Suprapubic skin (tissue), 4 donors: ENCODE measurements around the gene TST. TPM values are rescaled to one million over a fixed set of nuclear protein-coding genes. Genes with fewer than 3 reads are reported as not detected.

Experiments used
- DNase-seq, 2 donors: peaks; one replicate each; pipeline ENCODE4 v3.0.0-alpha.2; 2019; ENCODE audit warnings: low spot score in 2 of 2
- H3K27ac ChIP-seq: fragments of 200-600 bp; sonication (generic); one replicate; pipeline ENCODE4 v1.5.1; 2019
- H3K27me3 ChIP-seq: fragments of 200-600 bp; sonication (generic); one replicate; pipeline ENCODE4 v1.5.1; 2019
- H3K36me3 ChIP-seq: fragments of 200-600 bp; sonication (generic); one replicate; pipeline ENCODE4 v1.5.1; 2019
- H3K4me1 ChIP-seq: fragments of 200-600 bp; sonication (generic); one replicate; pipeline ENCODE4 v1.5.1; 2019
- H3K4me3 ChIP-seq: fragments of 200-600 bp; sonication (generic); one replicate; pipeline ENCODE4 v1.5.1; 2019; ENCODE audit warnings: mild to moderate bottlenecking
- H3K9me3 ChIP-seq: fragments of 200-600 bp; sonication (generic); one replicate; pipeline ENCODE4 v1.5.1; 2019
- CTCF ChIP-seq, 2 donors: fragments of 200-600 bp in 1 of 2; fragments of 450-650 bp in 1 of 2; sonication (generic) in 1 of 2; IDR thresholded peaks; one replicate each; pipeline ENCODE4 v1.5.1; 2016 to 2019; ENCODE audit warnings: antibody characterized with exemption in 2 of 2, mild to moderate bottlenecking in 1 of 2, moderate library complexity in 1 of 2
- EP300 ChIP-seq: sonication (generic); formaldehyde crosslinking; IDR thresholded peaks from one replicate; pipeline ENCODE4 v1.6.1; 2017; ENCODE audit warnings: antibody characterized with exemption
- POLR2A ChIP-seq, 2 donors: fragments of 450-650 bp; IDR thresholded peaks; one replicate each; pipeline ENCODE4 v1.6.1; 2017; ENCODE audit warnings: antibody characterized with exemption in 2 of 2, mild to moderate bottlenecking in 2 of 2, moderate library complexity in 2 of 2
- POLR2AphosphoS5 ChIP-seq, 3 donors: sonication (generic); formaldehyde crosslinking; IDR thresholded peaks; one replicate each; pipeline ENCODE4 v1.6.1; 2017; ENCODE audit warnings: antibody characterized with exemption in 3 of 3
- WGBS: methylation state at CpG from one replicate; pipeline ENCODE4 v1.1.5; 2018; 5-methylcytosine and 5-hydroxymethylcytosine counted together
- total RNA-seq, 4 donors: library from RNA; depleted of rRNA; stranded (reverse); fragments of >200 nt; gene quantifications; one replicate each; pipeline ENCODE4 v1.1.0, GENCODE V29; 2016

Gene TST
- total RNA-seq, 4 donors from 2014 or later = 23.2 to 56.3 (median 52.4) TPM

GRCh38 chr22:37064553-37064952 is 45.3 kb upstream of the TST start:
- DNase-seq = no peak
- Histone ChIP-seq H3K4me1 (peaks cover 4% of the 10 kb centered on the region), H3K9me3 (no peaks in the 10 kb centered on the region), H3K36me3 (peaks cover 19% of the 10 kb centered on the region), H3K4me3 (no peak overlapping the region), H3K27ac (no peak overlapping the region), H3K27me3 (peaks cover 21% of the 10 kb centered on the region)
- 84% methylated on average over 11 of the region's 11 CpGs for WGBS
- no peak for TF ChIP-seq CTCF (IDR thresholded peaks at IDR 0.05)
- TF ChIP-seq POLR2A (IDR thresholded peaks at IDR 0.05) = no peak
- TF ChIP-seq POLR2AphosphoS5 (IDR thresholded peaks at IDR 0.05) = no peak
- no peak for TF ChIP-seq EP300

GRCh38 chr22:37063431-37064420 is 44.5 kb upstream of the TST start:
- Histone ChIP-seq H3K4me3 (no peak overlapping the region), H3K27me3 (peaks cover 12% of the 10 kb centered on the region), H3K9me3 (no peaks in the 10 kb centered on the region), H3K4me1 (no peaks in the 10 kb centered on the region), H3K27ac (no peak overlapping the region), H3K36me3 (peaks cover 28% of the 10 kb centered on the region)
- no peak for DNase-seq
- TF ChIP-seq CTCF (IDR thresholded peaks at IDR 0.05) (no peak), POLR2AphosphoS5 (IDR thresholded peaks at IDR 0.05) (no peak), POLR2A (IDR thresholded peaks at IDR 0.05) (no peak), EP300 (no peak)
- whole genome bisulfite sequencing = 89% methylated on average over 24 of the region's 28 CpGs

GRCh38 chr22:37062702-37063381 is 43.6 kb upstream of the TST start:
- Histone ChIP-seq H3K4me3 (no peak overlapping the region), H3K4me1 (no peaks in the 10 kb centered on the region), H3K27ac (no peak overlapping the region), H3K36me3 (peaks cover 36% of the 10 kb centered on the region), H3K27me3 (peaks cover 5% of the 10 kb centered on the region), H3K9me3 (no peaks in the 10 kb centered on the region)
- TF ChIP-seq POLR2A (IDR thresholded peaks at IDR 0.05) = no peak
- TF ChIP-seq POLR2AphosphoS5 (IDR thresholded peaks at IDR 0.05) = no peak
- no peak for TF ChIP-seq EP300
- TF ChIP-seq CTCF (IDR thresholded peaks at IDR 0.05) = no peak
- DNase-seq = no peak
- WGBS = 84% methylated on average over 4 of the region's 15 CpGs

- H3K9me3 ChIP-seq = no peaks in the 10 kb centered on the region
- TF ChIP-seq CTCF (IDR thresholded peaks at IDR 0.05) (no peak), POLR2A (IDR thresholded peaks at IDR 0.05) (no peak), EP300 (no peak), POLR2AphosphoS5 (IDR thresholded peaks at IDR 0.05) (no peak)
- WGBS = 40% methylated on average over 6 of the region's 7 CpGs
- no peak for DNase-seq
- no peak overlapping the region for H3K4me3 ChIP-seq
- no peak overlapping the region for H3K27ac ChIP-seq
- H3K36me3 ChIP-seq = peaks cover 40% of the 10 kb centered on the region
- no peaks in the 10 kb centered on the region for H3K4me1 ChIP-seq
- H3K27me3 ChIP-seq = peaks cover 2% of the 10 kb centered on the region
Measured at GRCh38 chr22:37062376-37062675, 43.1 kb upstream of the TST start.
